HG02981 (cell line): ENCODE results near the gene USP37.

ENCODE experiments used
- ATAC-seq: cut with Tn5 transposase; IDR thresholded peaks from one replicate; pipeline ENCODE4 v1.9.1; 2021; ENCODE audit warnings: mild to moderate bottlenecking, moderate library complexity; ENCODE audit not compliant: unreplicated experiment

Gene USP37

GRCh38 chr2:218432676-218433365 is 135.3 kb downstream of the USP37 start:
- no peak for ATAC-seq

- ATAC-seq: no peak
Measured at GRCh38 chr2:218431878-218432277, 136.3 kb downstream of the USP37 start.

GRCh38 chr2:218430721-218431120 is 137.4 kb downstream of the USP37 start:
- ATAC-seq: no peak

GRCh38 chr2:218429911-218430692 is 138.0 kb downstream of the USP37 start:
- ATAC-seq: no peak

- no peak for ATAC-seq
Measured at GRCh38 chr2:218428846-218429558, 139.1 kb downstream of the USP37 start.

GRCh38 chr2:218427741-218428140 is 140.4 kb downstream of the USP37 start:
- ATAC-seq: no peak

- ATAC-seq: no peak
Measured at GRCh38 chr2:218425531-218425930, 142.6 kb downstream of the USP37 start.

GRCh38 chr2:218423584-218423983 is 144.6 kb downstream of the USP37 start:
- no peak for ATAC-seq

- ATAC-seq: no peak
Measured at GRCh38 chr2:218422403-218423086, 145.6 kb downstream of the USP37 start.

GRCh38 chr2:218421027-218421426 is 147.1 kb downstream of the USP37 start:
- no peak for ATAC-seq

GRCh38 chr2:218419630-218420216 is 148.4 kb downstream of the USP37 start:
- ATAC-seq: no peak

GRCh38 chr2:218418717-218419458 is 149.3 kb downstream of the USP37 start, which contains the start of gene VIL1:
Gene VIL1, plus strand, starts transcription at chr2:218419123. Its CDS starts 4,656 bp downstream, at chr2:218423779.
- ATAC-seq: no peak

- no peak for ATAC-seq
Measured at GRCh38 chr2:218418321-218418716, 149.8 kb downstream of the USP37 start.

GRCh38 chr2:218407717-218408116 is 160.4 kb downstream of the USP37 start:
- ATAC-seq: no peak

GRCh38 chr2:218406949-218407618 is 161.1 kb downstream of the USP37 start:
- ATAC-seq: no peak

- ATAC-seq: peak; percentile 86
Measured at GRCh38 chr2:218406209-218406948, 161.8 kb downstream of the USP37 start.

- no peak for ATAC-seq
Measured at GRCh38 chr2:218405746-218406208, 162.4 kb downstream of the USP37 start.

GRCh38 chr2:218405086-218405745 is 162.9 kb downstream of the USP37 start:
- no peak for ATAC-seq
